ENCODE results near the gene MAML2. TPM values are rescaled to one million over a fixed set of nuclear protein-coding genes. Genes with fewer than 3 reads are reported as not detected.

MAML2 gene
- total and polyA plus RNA-seq, 2 of the 13 experiments (the other 11 are each of a cell fraction or from before 2014, with no cell fraction given): 2.3 to 25.9 TPM

GRCh38 chr11:96012086-96012824 is 330.7 kb downstream of the MAML2 start (continued):
- TF ChIP-seq PRDM15 (CRISPR knock-in tag; IDR thresholded peaks at IDR 0.05): no peak
- peak; percentile 64 for TF ChIP-seq DMAP1 (CRISPR knock-in tag; IDR thresholded peaks at IDR 0.05)
- no peak for TF ChIP-seq KIAA2018 (CRISPR knock-in tag; IDR thresholded peaks at IDR 0.05; ENCODE audit: borderline replicate concordance)
- TF ChIP-seq ZNF589 (CRISPR knock-in tag; conservative IDR thresholded peaks at IDR 0.05): no peak
- peak; percentile 26; the same call in 1 of the 2 replicates for TF ChIP-seq ZNF652 (CRISPR knock-in tag; IDR thresholded peaks at IDR 0.05; ENCODE audit: borderline replicate concordance, low read depth)
- no peak for TF ChIP-seq HNRNPK (IDR thresholded peaks at IDR 0.05; ENCODE audit: low read depth, low read length, poor library complexity, severe bottlenecking)
- no peak for TF ChIP-seq ZNF234 (CRISPR knock-in tag; conservative IDR thresholded peaks at IDR 0.05)
- no peak for TF ChIP-seq ZNF883 (CRISPR knock-in tag; IDR thresholded peaks at IDR 0.05; ENCODE audit: not compliant biosample characterization)
- no peak for TF ChIP-seq ATAD3A (CRISPR knock-in tag; IDR thresholded peaks at IDR 0.05)
- TF ChIP-seq RFX1 (IDR thresholded peaks at IDR 0.05): peak; percentile 93
- peak; percentile 24; the same call in 1 of the 2 replicates for TF ChIP-seq ZNF256 (CRISPR knock-in tag; conservative IDR thresholded peaks at IDR 0.05)
- TF ChIP-seq ZSCAN21 (CRISPR knock-in tag; IDR thresholded peaks at IDR 0.05; ENCODE audit: borderline replicate concordance): peak; percentile 62; the same call in 1 of the 2 replicates
- peak; percentile 90 for TF ChIP-seq NCOA2 (CRISPR knock-in tag; IDR thresholded peaks at IDR 0.05)
- peak; percentile 75; the same call in 1 of the 2 replicates for TF ChIP-seq ZNF331 (CRISPR knock-in tag; IDR thresholded peaks at IDR 0.05)
- peak; percentile 42; the same call in 1 of the 2 replicates for TF ChIP-seq FOXC1 (CRISPR knock-in tag; IDR thresholded peaks at IDR 0.05; ENCODE audit: borderline replicate concordance)
- no peak for TF ChIP-seq ZNF432 (CRISPR knock-in tag; IDR thresholded peaks at IDR 0.05; ENCODE audit: borderline replicate concordance)
- TF ChIP-seq HNRNPUL1 (IDR thresholded peaks at IDR 0.05; ENCODE audit: low read depth, low read length): peak; percentile 100
